GM23338 (cell line): ENCODE results near the gene MAST4. TPM values are rescaled to one million over a fixed set of nuclear protein-coding genes. Genes with fewer than 3 reads are reported as not detected.

Experiments
- ATAC-seq: fragments of 200-7000 bp; cut with Tn5 transposase; 3 replicates; pipeline ENCODE4 v1.9.1; 2020
- DNase-seq: peaks from one replicate; pipeline ENCODE4 v3.0.0-alpha.2; 2015; ENCODE audit warnings: low spot score
- H2AFZ ChIP-seq: fragments of 200-600 bp; sonication (generic); 2 replicates; pipeline ENCODE4 v1.8.0; 2016; ENCODE audit warnings: antibody characterized with exemption, mild to moderate bottlenecking, moderate library complexity
- H3F3A ChIP-seq: fragments of 200-600 bp; sonication (generic); replicated peaks from 2 replicates; pipeline ENCODE4 v1.8.0; 2017; ENCODE audit warnings: antibody characterized with exemption, mixed run types, low read depth
- H3K27ac ChIP-seq: fragments of 200-600 bp; sonication (generic); 2 replicates; pipeline ENCODE4 v1.6.1; 2016; ENCODE audit warnings: low read depth
- H3K27me3 ChIP-seq: fragments of 200-600 bp; sonication (generic); 2 replicates; pipeline ENCODE4 v1.8.0; 2016; ENCODE audit warnings: mild to moderate bottlenecking, mixed run types, moderate library complexity; ENCODE audit not compliant: insufficient read depth
- H3K36me3 ChIP-seq: fragments of 200-600 bp; sonication (generic); 2 replicates; pipeline ENCODE4 v1.8.0; 2016; ENCODE audit warnings: mild to moderate bottlenecking; ENCODE audit not compliant: insufficient read depth
- H3K4me1 ChIP-seq: fragments of 200-600 bp; sonication (generic); 2 replicates; pipeline ENCODE4 v1.8.0; 2016; ENCODE audit warnings: mild to moderate bottlenecking, moderate library complexity; ENCODE audit not compliant: insufficient read depth
- H3K4me2 ChIP-seq: fragments of 200-600 bp; sonication (generic); 2 replicates; pipeline ENCODE4 v1.7.1; 2017; ENCODE audit warnings: mixed run types
- H3K4me3 ChIP-seq: fragments of 200-600 bp; sonication (generic); 2 replicates; pipeline ENCODE4 v1.6.1; 2016; ENCODE audit warnings: mixed run types
- H3K79me2 ChIP-seq: fragments of 200-600 bp; sonication (generic); replicated peaks from 2 replicates; pipeline ENCODE4 v1.8.0; 2017; ENCODE audit warnings: mild to moderate bottlenecking; ENCODE audit not compliant: insufficient read depth
- H3K9me2 ChIP-seq: fragments of 200-600 bp; sonication (generic); 2 replicates; pipeline ENCODE4 v1.8.0; 2017; ENCODE audit not compliant: insufficient read depth
- H4K20me1 ChIP-seq: fragments of 200-600 bp; sonication (generic); replicated peaks from 2 replicates; pipeline ENCODE4 v1.8.0; 2017; ENCODE audit warnings: mild to moderate bottlenecking; ENCODE audit not compliant: insufficient read depth
- H3K27ac Mint-ChIP-seq: 2 replicates; pipeline ENCODE4 v1.8.0; 2020; ENCODE audit warnings: inconsistent platforms, mild to moderate bottlenecking, moderate library complexity, mixed read lengths
- H3K27me3 Mint-ChIP-seq: 3 replicates; pipeline ENCODE4 v1.8.0; 2022; ENCODE audit warnings: low read depth, mild to moderate bottlenecking, moderate library complexity, mixed read lengths, inconsistent platforms; ENCODE audit not compliant: insufficient read depth, poor library complexity
- H3K36me3 Mint-ChIP-seq: 3 replicates; pipeline ENCODE4 v1.8.0; 2021; ENCODE audit warnings: low read depth, mild to moderate bottlenecking, inconsistent platforms, moderate library complexity, mixed read lengths
- H3K4me1 Mint-ChIP-seq: 3 replicates; pipeline ENCODE4 v1.8.0; 2020; ENCODE audit warnings: mild to moderate bottlenecking, inconsistent platforms, mixed read lengths
- H3K4me3 Mint-ChIP-seq: 3 replicates; pipeline ENCODE4 v1.8.0; 2021; ENCODE audit warnings: moderate library complexity, mild to moderate bottlenecking, inconsistent platforms, mixed read lengths
- H3K9me3 Mint-ChIP-seq: 3 replicates; pipeline ENCODE4 v1.8.0; 2020; ENCODE audit warnings: moderate library complexity, mild to moderate bottlenecking, inconsistent platforms, mixed read lengths
- CREB1 ChIP-seq: fragments of 250-450 bp; sonication (Bioruptor Pico); IDR thresholded peaks from 2 replicates; pipeline ENCODE4 v1.5.0; 2020; ENCODE audit warnings: low read depth, mild to moderate bottlenecking, moderate library complexity
- ETS1 ChIP-seq: IDR thresholded peaks from 2 replicates; pipeline ENCODE4 v1.6.1; 2016; ENCODE audit warnings: antibody characterized with exemption
- EZH2 ChIP-seq: fragments of 200-600 bp; sonication (generic); IDR thresholded peaks from one replicate; pipeline ENCODE4 v1.8.0; 2017; ENCODE audit warnings: antibody characterized with exemption, mild to moderate bottlenecking, low read depth; ENCODE audit not compliant: unreplicated experiment
- EZH2phosphoT487 ChIP-seq: fragments of 200-600 bp; sonication (generic); IDR thresholded peaks from one replicate; pipeline ENCODE4 v1.8.1; 2018; ENCODE audit warnings: antibody characterized with exemption; ENCODE audit not compliant: unreplicated experiment
- JUNB ChIP-seq: IDR thresholded peaks from one replicate; pipeline ENCODE4 v1.6.1; 2016; ENCODE audit warnings: antibody characterized with exemption; ENCODE audit not compliant: unreplicated experiment
- NANOG ChIP-seq: IDR thresholded peaks from 2 replicates; pipeline ENCODE4 v1.6.1; 2016; ENCODE audit warnings: antibody characterized with exemption, borderline replicate concordance
- POLR2AphosphoS5 ChIP-seq: IDR thresholded peaks from 2 replicates; pipeline ENCODE4 v1.6.1; 2016; ENCODE audit warnings: antibody characterized with exemption, low read depth
- REST ChIP-seq: IDR thresholded peaks from one replicate; pipeline ENCODE4 v1.6.1; 2018; ENCODE audit warnings: antibody characterized with exemption; ENCODE audit not compliant: unreplicated experiment
- STAT1 ChIP-seq: IDR thresholded peaks from one replicate; pipeline ENCODE4 v1.6.1; 2016; ENCODE audit warnings: antibody characterized with exemption; ENCODE audit not compliant: unreplicated experiment
- ZNF114 ChIP-seq: fragments of 250-450 bp; sonication (Bioruptor Pico); IDR thresholded peaks from 2 replicates; pipeline ENCODE4 v1.5.0; 2020; ENCODE audit warnings: mild to moderate bottlenecking, moderate library complexity
- ZNF331 ChIP-seq: fragments of 250-450 bp; sonication (Bioruptor Pico); IDR thresholded peaks from 2 replicates; pipeline ENCODE4 v1.5.0; 2020; ENCODE audit warnings: low read depth, mild to moderate bottlenecking, moderate library complexity
- polyA plus RNA-seq: library from polyadenylated mRNA; unstranded; fragments of >200 nt; fragmentation: Nextera tagmentation; extraction: Ambion mirVana; gene quantifications from 2 replicates; pipeline ENCODE4 v1.2.1, GENCODE V29; 2016
- total RNA-seq: library from RNA; depleted of rRNA; stranded (reverse); fragments of >200 nt; shearing (Covaris generic); gene quantifications from 2 replicates; pipeline ENCODE4 v1.2.3, GENCODE V29; 2014
- TF ChIP-seq, protein P1 (sequence below), 2 experiments: fragments of 200-600 bp in 1 of 2; sonication (generic) in 1 of 2; conservative IDR thresholded peaks; 2 replicates each; pipeline versions ENCODE4 v1.5.1 to v1.6.1; 2016 to 2017; ENCODE audit warnings: antibody characterized with exemption in 2 of 2, low read depth in 2 of 2, mild to moderate bottlenecking in 2 of 2, moderate library complexity in 1 of 2
- TF ChIP-seq, protein P2 (sequence below): fragments of 250-450 bp; sonication (Bioruptor Pico); IDR thresholded peaks from 2 replicates; pipeline ENCODE4 v1.5.0; 2020; ENCODE audit warnings: mild to moderate bottlenecking, moderate library complexity

MAST4 gene
- total and polyA plus RNA-seq, 2 experiments from 2014 or later, result 3.6 to 8.5 TPM

DNA sequence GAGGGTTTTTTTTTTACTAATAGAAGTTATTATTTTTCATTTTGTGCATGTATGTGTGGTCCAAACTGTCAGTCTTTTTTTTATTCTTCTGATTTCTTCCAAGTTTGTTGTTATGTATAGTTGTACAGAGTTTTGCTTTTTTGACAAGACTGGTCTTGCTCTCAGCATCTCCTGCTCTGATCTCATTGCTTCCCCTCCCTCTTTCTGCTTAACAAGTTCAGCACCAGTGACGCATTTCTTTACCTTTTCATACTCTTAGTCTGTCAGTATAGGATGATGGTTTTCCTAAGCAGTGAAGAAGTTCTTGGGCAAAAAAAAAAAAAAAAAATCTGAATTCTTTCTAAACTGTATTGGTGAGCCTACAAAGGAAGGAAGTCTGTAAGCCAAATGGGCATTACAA is 465.3 kb downstream of the MAST4 start:
- Histone ChIP-seq H3K4me1 (peaks cover 16% of the 10 kb centered on the region), H2AFZ (no peak overlapping the region), H3K27me3 (no peaks in the 10 kb centered on the region), H3F3A (no peaks in the 10 kb centered on the region), H3K27ac (no peak overlapping the region), H3K4me2 (no peak overlapping the region), H3K4me3 (no peak overlapping the region), H3K9me2 (peaks cover 8% of the 10 kb centered on the region; the same call in 1 of the 2 replicates), H4K20me1 (no peaks in the 10 kb centered on the region), H3K79me2 (no peaks in the 10 kb centered on the region), H3K36me3 (no peaks in the 10 kb centered on the region)
- no peak for TF ChIP-seq EZH2
- TF ChIP-seq, protein P1, sequence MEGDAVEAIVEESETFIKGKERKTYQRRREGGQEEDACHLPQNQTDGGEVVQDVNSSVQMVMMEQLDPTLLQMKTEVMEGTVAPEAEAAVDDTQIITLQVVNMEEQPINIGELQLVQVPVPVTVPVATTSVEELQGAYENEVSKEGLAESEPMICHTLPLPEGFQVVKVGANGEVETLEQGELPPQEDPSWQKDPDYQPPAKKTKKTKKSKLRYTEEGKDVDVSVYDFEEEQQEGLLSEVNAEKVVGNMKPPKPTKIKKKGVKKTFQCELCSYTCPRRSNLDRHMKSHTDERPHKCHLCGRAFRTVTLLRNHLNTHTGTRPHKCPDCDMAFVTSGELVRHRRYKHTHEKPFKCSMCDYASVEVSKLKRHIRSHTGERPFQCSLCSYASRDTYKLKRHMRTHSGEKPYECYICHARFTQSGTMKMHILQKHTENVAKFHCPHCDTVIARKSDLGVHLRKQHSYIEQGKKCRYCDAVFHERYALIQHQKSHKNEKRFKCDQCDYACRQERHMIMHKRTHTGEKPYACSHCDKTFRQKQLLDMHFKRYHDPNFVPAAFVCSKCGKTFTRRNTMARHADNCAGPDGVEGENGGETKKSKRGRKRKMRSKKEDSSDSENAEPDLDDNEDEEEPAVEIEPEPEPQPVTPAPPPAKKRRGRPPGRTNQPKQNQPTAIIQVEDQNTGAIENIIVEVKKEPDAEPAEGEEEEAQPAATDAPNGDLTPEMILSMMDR (conservative IDR thresholded peaks at IDR 0.05; ENCODE audit: low read depth in 2 of 2), result no peak
- no peak for TF ChIP-seq ZNF331
- no peak for TF ChIP-seq REST
- no peak for TF ChIP-seq NANOG
- no peak for TF ChIP-seq JUNB
- no peak for TF ChIP-seq CREB1 (CRISPR knock-in tag)
- no peak for TF ChIP-seq ETS1
- TF ChIP-seq, protein P2, sequence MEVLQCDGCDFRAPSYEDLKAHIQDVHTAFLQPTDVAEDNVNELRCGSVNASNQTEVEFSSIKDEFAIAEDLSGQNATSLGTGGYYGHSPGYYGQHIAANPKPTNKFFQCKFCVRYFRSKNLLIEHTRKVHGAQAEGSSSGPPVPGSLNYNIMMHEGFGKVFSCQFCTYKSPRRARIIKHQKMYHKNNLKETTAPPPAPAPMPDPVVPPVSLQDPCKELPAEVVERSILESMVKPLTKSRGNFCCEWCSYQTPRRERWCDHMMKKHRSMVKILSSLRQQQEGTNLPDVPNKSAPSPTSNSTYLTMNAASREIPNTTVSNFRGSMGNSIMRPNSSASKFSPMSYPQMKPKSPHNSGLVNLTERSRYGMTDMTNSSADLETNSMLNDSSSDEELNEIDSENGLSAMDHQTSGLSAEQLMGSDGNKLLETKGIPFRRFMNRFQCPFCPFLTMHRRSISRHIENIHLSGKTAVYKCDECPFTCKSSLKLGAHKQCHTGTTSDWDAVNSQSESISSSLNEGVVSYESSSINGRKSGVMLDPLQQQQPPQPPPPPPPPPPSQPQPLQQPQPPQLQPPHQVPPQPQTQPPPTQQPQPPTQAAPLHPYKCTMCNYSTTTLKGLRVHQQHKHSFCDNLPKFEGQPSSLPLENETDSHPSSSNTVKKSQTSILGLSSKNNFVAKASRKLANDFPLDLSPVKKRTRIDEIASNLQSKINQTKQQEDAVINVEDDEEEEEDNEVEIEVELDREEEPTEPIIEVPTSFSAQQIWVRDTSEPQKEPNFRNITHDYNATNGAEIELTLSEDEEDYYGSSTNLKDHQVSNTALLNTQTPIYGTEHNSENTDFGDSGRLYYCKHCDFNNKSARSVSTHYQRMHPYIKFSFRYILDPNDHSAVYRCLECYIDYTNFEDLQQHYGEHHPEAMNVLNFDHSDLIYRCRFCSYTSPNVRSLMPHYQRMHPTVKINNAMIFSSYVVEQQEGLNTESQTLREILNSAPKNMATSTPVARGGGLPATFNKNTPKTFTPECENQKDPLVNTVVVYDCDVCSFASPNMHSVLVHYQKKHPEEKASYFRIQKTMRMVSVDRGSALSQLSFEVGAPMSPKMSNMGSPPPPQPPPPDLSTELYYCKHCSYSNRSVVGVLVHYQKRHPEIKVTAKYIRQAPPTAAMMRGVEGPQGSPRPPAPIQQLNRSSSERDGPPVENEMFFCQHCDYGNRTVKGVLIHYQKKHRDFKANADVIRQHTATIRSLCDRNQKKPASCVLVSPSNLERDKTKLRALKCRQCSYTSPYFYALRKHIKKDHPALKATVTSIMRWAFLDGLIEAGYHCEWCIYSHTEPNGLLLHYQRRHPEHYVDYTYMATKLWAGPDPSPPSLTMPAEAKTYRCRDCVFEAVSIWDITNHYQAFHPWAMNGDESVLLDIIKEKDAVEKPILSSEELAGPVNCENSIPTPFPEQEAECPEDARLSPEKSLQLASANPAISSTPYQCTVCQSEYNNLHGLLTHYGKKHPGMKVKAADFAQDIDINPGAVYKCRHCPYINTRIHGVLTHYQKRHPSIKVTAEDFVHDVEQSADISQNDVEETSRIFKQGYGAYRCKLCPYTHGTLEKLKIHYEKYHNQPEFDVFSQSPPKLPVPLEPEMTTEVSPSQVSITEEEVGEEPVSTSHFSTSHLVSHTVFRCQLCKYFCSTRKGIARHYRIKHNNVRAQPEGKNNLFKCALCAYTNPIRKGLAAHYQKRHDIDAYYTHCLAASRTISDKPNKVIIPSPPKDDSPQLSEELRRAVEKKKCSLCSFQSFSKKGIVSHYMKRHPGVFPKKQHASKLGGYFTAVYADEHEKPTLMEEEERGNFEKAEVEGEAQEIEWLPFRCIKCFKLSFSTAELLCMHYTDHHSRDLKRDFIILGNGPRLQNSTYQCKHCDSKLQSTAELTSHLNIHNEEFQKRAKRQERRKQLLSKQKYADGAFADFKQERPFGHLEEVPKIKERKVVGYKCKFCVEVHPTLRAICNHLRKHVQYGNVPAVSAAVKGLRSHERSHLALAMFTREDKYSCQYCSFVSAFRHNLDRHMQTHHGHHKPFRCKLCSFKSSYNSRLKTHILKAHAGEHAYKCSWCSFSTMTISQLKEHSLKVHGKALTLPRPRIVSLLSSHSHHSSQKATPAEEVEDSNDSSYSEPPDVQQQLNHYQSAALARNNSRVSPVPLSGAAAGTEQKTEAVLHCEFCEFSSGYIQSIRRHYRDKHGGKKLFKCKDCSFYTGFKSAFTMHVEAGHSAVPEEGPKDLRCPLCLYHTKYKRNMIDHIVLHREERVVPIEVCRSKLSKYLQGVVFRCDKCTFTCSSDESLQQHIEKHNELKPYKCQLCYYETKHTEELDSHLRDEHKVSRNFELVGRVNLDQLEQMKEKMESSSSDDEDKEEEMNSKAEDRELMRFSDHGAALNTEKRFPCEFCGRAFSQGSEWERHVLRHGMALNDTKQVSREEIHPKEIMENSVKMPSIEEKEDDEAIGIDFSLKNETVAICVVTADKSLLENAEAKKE, result no peak
- no peak for TF ChIP-seq STAT1
- no peak for TF ChIP-seq ZNF114
- no peak for TF ChIP-seq POLR2AphosphoS5
- no peak for TF ChIP-seq EZH2phosphoT487
- Mint-ChIP-seq H3K36me3 (no peaks in the 10 kb centered on the region), H3K4me1 (peaks cover 22% of the 10 kb centered on the region), H3K9me3 (no peaks in the 10 kb centered on the region), H3K27me3 (peaks cover 3% of the 10 kb centered on the region), H3K27ac (no peak overlapping the region), H3K4me3 (no peak overlapping the region)
- ATAC-seq (no peak), DNase-seq (no peak)
